ENCODE results near the gene INO80D. TPM values are rescaled to one million over a fixed set of nuclear protein-coding genes. Genes with fewer than 3 reads are reported as not detected.
"Not testable (repeated sequence)": the region's sequence is repeated elsewhere in the genome, so short reads cannot be mapped to it uniquely, and the experiment has no call there.

Gene INO80D
- total RNA-seq, 4 donors from 2014 or later = 11.0 to 28.6 (median 21.2) TPM

GRCh38 chr2:206028101-206028500 is 57.9 kb downstream of the INO80D start:
- Histone ChIP-seq H3K9me3 (peaks cover 0 to 10% (median 0%) of the 10 kb centered on the region in 3 donors), H3K4me3 (no peak overlapping the region), H3K27ac (no peak overlapping the region), H3K36me3 (peaks cover 0 to 51% of the 10 kb centered on the region in 2 donors), H3K27me3 (no peaks in the 10 kb centered on the region), H3K4me1 (no peaks in the 10 kb centered on the region)
- 90 to 94% methylated on average over 6 to 9 of the region's 10 CpGs for WGBS, 2 donors (ENCODE audit: low coverage in 1 of 2)
- ATAC-seq = no peak
- no peak for TF ChIP-seq EP300 (IDR thresholded peaks at IDR 0.05)
- TF ChIP-seq CTCF (IDR thresholded peaks at IDR 0.05) = no peak
- TF ChIP-seq POLR2AphosphoS5 (IDR thresholded peaks at IDR 0.05) = no peak
- TF ChIP-seq POLR2A (IDR thresholded peaks at IDR 0.05) = no peak

- H3K4me1 ChIP-seq = no peaks in the 10 kb centered on the region
- no peak for ATAC-seq
- H3K27ac ChIP-seq = no peak overlapping the region
- WGBS, 2 donors (ENCODE audit: low coverage in 1 of 2) = 79 to 81% methylated on average over 4 to 8 of the region's 8 CpGs
- no peaks in the 10 kb centered on the region for H3K27me3 ChIP-seq
- no peak overlapping the region for H3K4me3 ChIP-seq
- no peaks in the 10 kb centered on the region for H3K9me3 ChIP-seq
- no peak for TF ChIP-seq POLR2AphosphoS5 (IDR thresholded peaks at IDR 0.05)
- TF ChIP-seq CTCF (IDR thresholded peaks at IDR 0.05) = peak in 1 of 4 experiments; percentile 15
- TF ChIP-seq EP300 (IDR thresholded peaks at IDR 0.05) = no peak
- peaks cover 0 to 51% of the 10 kb centered on the region in 2 donors for H3K36me3 ChIP-seq
Measured at GRCh38 chr2:206023183-206023582, 62.8 kb downstream of the INO80D start.

GRCh38 chr2:206020171-206020570 is 65.8 kb downstream of the INO80D start:
- no peaks in the 10 kb centered on the region for H3K9me3 ChIP-seq
- no peaks in the 10 kb centered on the region for H3K4me1 ChIP-seq
- ATAC-seq = no peak
- no peak overlapping the region for H3K4me3 ChIP-seq
- no peak overlapping the region for H3K27ac ChIP-seq
- peaks cover 0 to 56% of the 10 kb centered on the region in 2 donors for H3K36me3 ChIP-seq
- WGBS, 2 donors (ENCODE audit: low coverage in 1 of 2) = 90 to 100% methylated on average over 2 of the region's 2 CpGs
- TF ChIP-seq EP300 (IDR thresholded peaks at IDR 0.05) (no peak), CTCF (IDR thresholded peaks at IDR 0.05) (no peak), POLR2AphosphoS5 (IDR thresholded peaks at IDR 0.05) (no peak), POLR2A (IDR thresholded peaks at IDR 0.05) (no peak)
- H3K27me3 ChIP-seq = no peaks in the 10 kb centered on the region

- H3K4me3 ChIP-seq, H3K9me3 ChIP-seq, H3K4me1 ChIP-seq, H3K27me3 ChIP-seq, ATAC-seq, H3K27ac ChIP-seq: not testable (repeated sequence)
- peaks cover 0 to 77% of the 10 kb centered on the region in 2 donors for H3K36me3 ChIP-seq
- WGBS, 2 donors (ENCODE audit: low coverage in 1 of 2) = 100% methylated on average over 2 of the region's 2 CpGs; no CpG with 5 or more reads in 1 of the 2 donors
Measured at GRCh38 chr2:206015746-206016145, 70.2 kb downstream of the INO80D start.

- no peaks in the 10 kb centered on the region for H3K27me3 ChIP-seq
- TF ChIP-seq POLR2A (IDR thresholded peaks at IDR 0.05) = no peak
- no peak for TF ChIP-seq POLR2AphosphoS5 (IDR thresholded peaks at IDR 0.05)
- no peak for TF ChIP-seq CTCF (IDR thresholded peaks at IDR 0.05)
- no peak for TF ChIP-seq EP300 (IDR thresholded peaks at IDR 0.05)
- no peaks in the 10 kb centered on the region for H3K4me1 ChIP-seq
- H3K27ac ChIP-seq = no peak overlapping the region
- no peaks in the 10 kb centered on the region for H3K9me3 ChIP-seq
- ATAC-seq = no peak
- 82% methylated on average over 1 of the region's 1 CpG; no CpG with 5 or more reads in 1 of the 2 donors for WGBS, 2 donors (ENCODE audit: low coverage in 1 of 2)
- peaks cover 0 to 87% of the 10 kb centered on the region in 2 donors for H3K36me3 ChIP-seq
- H3K4me3 ChIP-seq = no peak overlapping the region
Measured at GRCh38 chr2:206011795-206012194, 74.2 kb downstream of the INO80D start.
